SK-N-SH treated with all-trans-retinoic acid at 6 μM for 48 hours (cell line): Measurements from ENCODE around the gene NF1.

Experiments used
- ARNTL ChIP-seq: fragments of 450-650 bp; formaldehyde crosslinking; IDR thresholded peaks from 2 replicates; pipeline ENCODE4 v1.5.0; 2020; ENCODE audit warnings: low read depth, mild to moderate bottlenecking, moderate library complexity, borderline replicate concordance
- BACH2 ChIP-seq: fragments of 250-450 bp; sonication (Bioruptor Pico); IDR thresholded peaks from 2 replicates; pipeline ENCODE4 v1.9.0; 2021; ENCODE audit warnings: mild to moderate bottlenecking, borderline replicate concordance
- CREB5 ChIP-seq: fragments of 250-450 bp; sonication (Bioruptor Pico); IDR thresholded peaks from 2 replicates; pipeline ENCODE4 v1.5.1; 2020; ENCODE audit warnings: low read depth, mild to moderate bottlenecking, moderate library complexity
- CSDC2 ChIP-seq: fragments of 250-450 bp; sonication (Bioruptor Pico); IDR thresholded peaks from 2 replicates; pipeline ENCODE4 v1.5.0; 2020; ENCODE audit warnings: mild to moderate bottlenecking, moderate library complexity
- OSR1 ChIP-seq: fragments of 250-450 bp; sonication (Bioruptor Pico); IDR thresholded peaks from 2 replicates; pipeline ENCODE4 v1.8.0; 2022; ENCODE audit warnings: moderate library complexity, mild to moderate bottlenecking, inconsistent platforms
- PPARA ChIP-seq: fragments of 250-450 bp; sonication (Bioruptor Pico); IDR thresholded peaks from 2 replicates; pipeline ENCODE4 v1.5.0; 2020; ENCODE audit warnings: mild to moderate bottlenecking, borderline replicate concordance
- RARB ChIP-seq: fragments of 250-450 bp; sonication (Bioruptor Pico); IDR thresholded peaks from 2 replicates; pipeline ENCODE4 v1.8.0; 2021; ENCODE audit warnings: mild to moderate bottlenecking, moderate library complexity
- TCF4 ChIP-seq: fragments of 250-450 bp; sonication (Bioruptor Pico); IDR thresholded peaks from 2 replicates; pipeline ENCODE4 v1.8.0; 2021; ENCODE audit warnings: mild to moderate bottlenecking, moderate library complexity, borderline replicate concordance
- ZFP3 ChIP-seq: fragments of 250-450 bp; sonication (Bioruptor Pico); IDR thresholded peaks from 2 replicates; pipeline ENCODE4 v1.5.0; 2020; ENCODE audit warnings: mild to moderate bottlenecking, moderate library complexity
- ZFP30 ChIP-seq: fragments of 450-650 bp; formaldehyde crosslinking; IDR thresholded peaks from 2 replicates; pipeline ENCODE4 v1.5.0; 2022; ENCODE audit warnings: mild to moderate bottlenecking, moderate library complexity
- ZNF565 ChIP-seq: fragments of 450-650 bp; formaldehyde crosslinking; conservative IDR thresholded peaks from 2 replicates; pipeline ENCODE4 v1.5.0; 2020; ENCODE audit warnings: low read depth, mild to moderate bottlenecking, moderate library complexity
- TF ChIP-seq, protein P1 (sequence below): fragments of 250-450 bp; sonication (Bioruptor Pico); IDR thresholded peaks from 2 replicates; pipeline ENCODE4 v1.8.0; 2020; ENCODE audit warnings: mild to moderate bottlenecking, moderate library complexity, borderline replicate concordance
- TF ChIP-seq, protein P2 (sequence below): fragments of 250-450 bp; sonication (Bioruptor Pico); IDR thresholded peaks from 2 replicates; pipeline ENCODE4 v1.5.1; 2021; ENCODE audit warnings: mild to moderate bottlenecking, moderate library complexity
- TF ChIP-seq, protein P3 (sequence below): fragments of 250-450 bp; sonication (Bioruptor Pico); IDR thresholded peaks from 2 replicates; pipeline ENCODE4 v1.5.0; 2020; ENCODE audit warnings: mild to moderate bottlenecking, moderate library complexity

GRCh38 chr17:31250229-31250628 is 155.5 kb downstream of the NF1 start:
- no peak for TF ChIP-seq RARB (CRISPR knock-in tag)
- TF ChIP-seq, protein P1, sequence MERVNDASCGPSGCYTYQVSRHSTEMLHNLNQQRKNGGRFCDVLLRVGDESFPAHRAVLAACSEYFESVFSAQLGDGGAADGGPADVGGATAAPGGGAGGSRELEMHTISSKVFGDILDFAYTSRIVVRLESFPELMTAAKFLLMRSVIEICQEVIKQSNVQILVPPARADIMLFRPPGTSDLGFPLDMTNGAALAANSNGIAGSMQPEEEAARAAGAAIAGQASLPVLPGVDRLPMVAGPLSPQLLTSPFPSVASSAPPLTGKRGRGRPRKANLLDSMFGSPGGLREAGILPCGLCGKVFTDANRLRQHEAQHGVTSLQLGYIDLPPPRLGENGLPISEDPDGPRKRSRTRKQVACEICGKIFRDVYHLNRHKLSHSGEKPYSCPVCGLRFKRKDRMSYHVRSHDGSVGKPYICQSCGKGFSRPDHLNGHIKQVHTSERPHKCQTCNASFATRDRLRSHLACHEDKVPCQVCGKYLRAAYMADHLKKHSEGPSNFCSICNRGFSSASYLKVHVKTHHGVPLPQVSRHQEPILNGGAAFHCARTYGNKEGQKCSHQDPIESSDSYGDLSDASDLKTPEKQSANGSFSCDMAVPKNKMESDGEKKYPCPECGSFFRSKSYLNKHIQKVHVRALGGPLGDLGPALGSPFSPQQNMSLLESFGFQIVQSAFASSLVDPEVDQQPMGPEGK: no peak
- TF ChIP-seq ZFP30 (CRISPR knock-in tag): no peak
- no peak for TF ChIP-seq BACH2 (CRISPR knock-in tag)
- TF ChIP-seq CREB5: no peak
- no peak for TF ChIP-seq ZFP3
- TF ChIP-seq, protein P2, sequence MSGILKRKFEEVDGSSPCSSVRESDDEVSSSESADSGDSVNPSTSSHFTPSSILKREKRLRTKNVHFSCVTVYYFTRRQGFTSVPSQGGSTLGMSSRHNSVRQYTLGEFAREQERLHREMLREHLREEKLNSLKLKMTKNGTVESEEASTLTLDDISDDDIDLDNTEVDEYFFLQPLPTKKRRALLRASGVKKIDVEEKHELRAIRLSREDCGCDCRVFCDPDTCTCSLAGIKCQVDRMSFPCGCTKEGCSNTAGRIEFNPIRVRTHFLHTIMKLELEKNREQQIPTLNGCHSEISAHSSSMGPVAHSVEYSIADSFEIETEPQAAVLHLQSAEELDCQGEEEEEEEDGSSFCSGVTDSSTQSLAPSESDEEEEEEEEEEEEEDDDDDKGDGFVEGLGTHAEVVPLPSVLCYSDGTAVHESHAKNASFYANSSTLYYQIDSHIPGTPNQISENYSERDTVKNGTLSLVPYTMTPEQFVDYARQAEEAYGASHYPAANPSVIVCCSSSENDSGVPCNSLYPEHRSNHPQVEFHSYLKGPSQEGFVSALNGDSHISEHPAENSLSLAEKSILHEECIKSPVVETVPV: no peak
- no peak for TF ChIP-seq CSDC2 (CRISPR knock-in tag)
- no peak for TF ChIP-seq PPARA
- TF ChIP-seq ZNF565 (CRISPR knock-in tag): no peak
- TF ChIP-seq TCF4 (CRISPR knock-in tag): no peak
- TF ChIP-seq OSR1: no peak
- TF ChIP-seq, protein P3, sequence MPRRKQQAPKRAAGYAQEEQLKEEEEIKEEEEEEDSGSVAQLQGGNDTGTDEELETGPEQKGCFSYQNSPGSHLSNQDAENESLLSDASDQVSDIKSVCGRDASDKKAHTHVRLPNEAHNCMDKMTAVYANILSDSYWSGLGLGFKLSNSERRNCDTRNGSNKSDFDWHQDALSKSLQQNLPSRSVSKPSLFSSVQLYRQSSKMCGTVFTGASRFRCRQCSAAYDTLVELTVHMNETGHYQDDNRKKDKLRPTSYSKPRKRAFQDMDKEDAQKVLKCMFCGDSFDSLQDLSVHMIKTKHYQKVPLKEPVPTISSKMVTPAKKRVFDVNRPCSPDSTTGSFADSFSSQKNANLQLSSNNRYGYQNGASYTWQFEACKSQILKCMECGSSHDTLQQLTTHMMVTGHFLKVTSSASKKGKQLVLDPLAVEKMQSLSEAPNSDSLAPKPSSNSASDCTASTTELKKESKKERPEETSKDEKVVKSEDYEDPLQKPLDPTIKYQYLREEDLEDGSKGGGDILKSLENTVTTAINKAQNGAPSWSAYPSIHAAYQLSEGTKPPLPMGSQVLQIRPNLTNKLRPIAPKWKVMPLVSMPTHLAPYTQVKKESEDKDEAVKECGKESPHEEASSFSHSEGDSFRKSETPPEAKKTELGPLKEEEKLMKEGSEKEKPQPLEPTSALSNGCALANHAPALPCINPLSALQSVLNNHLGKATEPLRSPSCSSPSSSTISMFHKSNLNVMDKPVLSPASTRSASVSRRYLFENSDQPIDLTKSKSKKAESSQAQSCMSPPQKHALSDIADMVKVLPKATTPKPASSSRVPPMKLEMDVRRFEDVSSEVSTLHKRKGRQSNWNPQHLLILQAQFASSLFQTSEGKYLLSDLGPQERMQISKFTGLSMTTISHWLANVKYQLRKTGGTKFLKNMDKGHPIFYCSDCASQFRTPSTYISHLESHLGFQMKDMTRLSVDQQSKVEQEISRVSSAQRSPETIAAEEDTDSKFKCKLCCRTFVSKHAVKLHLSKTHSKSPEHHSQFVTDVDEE (CRISPR knock-in tag): no peak
- TF ChIP-seq ARNTL: no peak
